Gastrocnemius medialis (tissue), 4 donors: ENCODE results near the gene NRF1.

Source experiments
- POLR2A ChIP-seq, 2 donors: fragments of 450-650 bp; IDR thresholded peaks; one replicate each; pipeline ENCODE4 v1.6.1; 2017; ENCODE audit warnings: antibody characterized with exemption in 2 of 2, mild to moderate bottlenecking in 2 of 2, moderate library complexity in 2 of 2
- TF ChIP-seq, protein P1 (sequence below), 5 experiments: fragments of 450-650 bp in 3 of 5; fragments of 200-600 bp in 2 of 5; sonication (generic) in 2 of 5; IDR thresholded peaks in 4 of 5; conservative IDR thresholded peaks in 1 of 5; 1 replicate in 4 of 5; 2 replicates in 1 of 5; pipeline ENCODE4 v1.5.1; 2016 to 2019; ENCODE audit warnings: antibody characterized with exemption in 5 of 5, mild to moderate bottlenecking in 3 of 5, moderate library complexity in 3 of 5

- TF ChIP-seq, protein P1, sequence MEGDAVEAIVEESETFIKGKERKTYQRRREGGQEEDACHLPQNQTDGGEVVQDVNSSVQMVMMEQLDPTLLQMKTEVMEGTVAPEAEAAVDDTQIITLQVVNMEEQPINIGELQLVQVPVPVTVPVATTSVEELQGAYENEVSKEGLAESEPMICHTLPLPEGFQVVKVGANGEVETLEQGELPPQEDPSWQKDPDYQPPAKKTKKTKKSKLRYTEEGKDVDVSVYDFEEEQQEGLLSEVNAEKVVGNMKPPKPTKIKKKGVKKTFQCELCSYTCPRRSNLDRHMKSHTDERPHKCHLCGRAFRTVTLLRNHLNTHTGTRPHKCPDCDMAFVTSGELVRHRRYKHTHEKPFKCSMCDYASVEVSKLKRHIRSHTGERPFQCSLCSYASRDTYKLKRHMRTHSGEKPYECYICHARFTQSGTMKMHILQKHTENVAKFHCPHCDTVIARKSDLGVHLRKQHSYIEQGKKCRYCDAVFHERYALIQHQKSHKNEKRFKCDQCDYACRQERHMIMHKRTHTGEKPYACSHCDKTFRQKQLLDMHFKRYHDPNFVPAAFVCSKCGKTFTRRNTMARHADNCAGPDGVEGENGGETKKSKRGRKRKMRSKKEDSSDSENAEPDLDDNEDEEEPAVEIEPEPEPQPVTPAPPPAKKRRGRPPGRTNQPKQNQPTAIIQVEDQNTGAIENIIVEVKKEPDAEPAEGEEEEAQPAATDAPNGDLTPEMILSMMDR (IDR thresholded peaks at IDR 0.05 in 4 of 5, conservative IDR thresholded peaks at IDR 0.05 in 1 of 5), result peak; percentile 41 to 45 (median 43)
- no peak for TF ChIP-seq POLR2A (IDR thresholded peaks at IDR 0.05)
Observed at GRCh38 chr7:129664029-129665012, 52.8 kb downstream of the NRF1 start.
